SH-SY5Y (cell line): ENCODE results near the gene SMIM14.

Source experiments
- GATA2 ChIP-seq: IDR thresholded peaks from 2 replicates; pipeline ENCODE4 v1.6.1; 2011; ENCODE audit warnings: mild to moderate bottlenecking, low read depth, low read length
- GATA3 ChIP-seq: IDR thresholded peaks from 2 replicates; pipeline ENCODE4 v1.6.1; 2011; ENCODE audit warnings: low read depth, mild to moderate bottlenecking, low read length, moderate library complexity

Gene SMIM14

DNA sequence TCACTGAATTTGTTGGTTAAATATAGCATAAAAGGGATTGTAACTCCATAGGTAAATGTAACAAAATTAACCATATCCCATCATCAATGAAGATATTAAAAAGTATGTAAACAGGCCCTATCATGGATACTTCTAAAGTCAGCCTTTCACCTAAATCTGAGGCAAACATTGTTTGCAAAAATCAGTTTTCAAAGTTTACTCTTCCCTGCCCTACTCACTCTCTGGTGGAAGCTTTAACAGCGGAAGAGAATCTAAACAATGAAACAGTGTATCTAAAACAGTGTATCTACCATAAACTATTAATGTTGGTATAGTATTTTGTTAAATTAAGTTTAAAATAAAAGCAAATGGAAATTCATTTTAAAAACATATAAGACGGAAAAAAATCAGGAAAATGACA lies 21.1 kb downstream of the SMIM14 start:
- TF ChIP-seq GATA2: no peak
- TF ChIP-seq GATA3: no peak

- TF ChIP-seq GATA3 (no peak), GATA2 (no peak)
Measured at GRCh38 chr4:39616651-39617050, 22.0 kb downstream of the SMIM14 start.

DNA sequence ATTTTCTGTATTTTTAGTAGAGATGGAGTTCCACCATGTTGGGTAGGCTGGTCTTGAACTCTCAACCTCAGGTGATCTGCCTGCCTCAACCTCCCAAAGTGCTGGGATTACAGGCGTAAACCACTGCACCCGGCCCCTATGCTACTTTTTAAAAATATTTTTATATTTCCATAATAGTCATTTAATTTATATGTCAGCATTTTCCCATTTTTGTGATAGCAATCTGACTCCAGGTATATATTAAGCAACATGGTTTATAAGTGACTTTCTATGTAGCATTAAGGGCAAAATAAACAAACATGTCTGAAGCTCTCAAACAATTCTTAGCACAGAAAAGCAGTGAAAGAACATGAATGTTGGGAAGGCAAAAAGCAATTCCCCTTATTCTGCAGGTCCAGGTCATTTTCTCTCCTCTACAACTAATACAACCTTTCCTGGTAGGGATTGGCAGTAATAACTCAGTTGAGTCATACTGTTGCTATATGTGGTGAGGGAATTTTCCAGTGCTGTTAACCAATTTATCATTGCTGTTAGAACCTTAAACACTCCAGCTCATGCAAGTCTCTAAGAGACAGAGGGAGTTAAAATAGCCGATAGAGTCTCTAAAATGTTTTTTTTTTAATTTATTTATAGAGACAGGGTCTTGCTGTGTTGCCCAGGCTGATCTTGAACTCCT lies 24.0 kb downstream of the SMIM14 start:
- TF ChIP-seq GATA2: no peak
- TF ChIP-seq GATA3: no peak

DNA sequence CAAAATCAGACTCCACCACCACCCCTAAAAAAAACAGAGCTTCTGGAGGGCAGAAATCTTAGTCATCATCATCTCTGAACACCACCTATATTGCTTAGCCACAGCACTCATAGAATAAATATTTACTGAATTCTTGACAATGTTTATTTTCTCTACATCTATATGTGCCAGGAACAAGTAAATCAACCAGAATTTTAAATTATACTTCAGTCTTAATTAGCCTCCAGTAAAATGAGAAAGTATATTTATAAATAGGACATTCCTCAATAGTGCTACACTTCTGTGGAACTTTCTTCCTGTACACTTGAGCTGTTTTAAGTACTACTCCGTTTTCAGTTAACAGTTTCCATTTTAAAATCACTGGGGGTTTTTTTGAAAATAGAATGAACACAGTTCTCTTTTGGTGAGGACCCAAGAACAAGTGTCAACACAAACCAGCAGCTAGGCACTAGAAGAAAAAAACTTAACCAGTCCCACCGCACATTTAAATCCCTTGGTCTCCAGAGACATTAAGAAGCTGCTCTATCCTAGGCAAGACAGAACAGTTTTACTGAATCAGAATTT lies 25.5 kb downstream of the SMIM14 start:
- no peak for TF ChIP-seq GATA3

DNA sequence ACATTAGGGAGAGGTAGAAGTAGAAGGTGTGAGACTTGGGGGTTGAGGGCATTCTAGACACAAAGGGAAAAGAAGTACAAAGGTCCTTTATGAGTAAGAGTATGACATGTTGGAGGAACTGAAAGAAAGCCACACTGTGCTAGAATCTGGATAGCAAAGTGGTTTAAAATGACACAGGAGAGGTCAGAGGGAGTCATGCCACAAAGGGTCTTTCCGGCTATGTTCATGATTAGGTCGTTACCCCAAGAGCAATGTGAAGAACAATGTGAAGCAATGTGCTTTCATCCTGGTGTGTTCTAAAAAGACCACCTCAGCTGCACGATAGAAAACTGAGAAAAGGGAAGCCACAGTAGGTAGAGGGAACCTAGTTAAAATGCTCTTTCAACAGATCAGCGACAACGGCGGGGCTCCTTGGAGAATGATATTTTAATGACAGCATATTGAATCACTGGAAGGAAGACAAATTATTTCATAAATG lies 29.2 kb downstream of the SMIM14 start:
- TF ChIP-seq GATA2: no peak
- no peak for TF ChIP-seq GATA3

GRCh38 chr4:39608451-39608850 lies 30.2 kb downstream of the SMIM14 start:
- TF ChIP-seq GATA3 (no peak), GATA2 (no peak)

- TF ChIP-seq GATA2 (no peak), GATA3 (no peak)
Measured at GRCh38 chr4:39606747-39607146, 31.9 kb downstream of the SMIM14 start.

DNA sequence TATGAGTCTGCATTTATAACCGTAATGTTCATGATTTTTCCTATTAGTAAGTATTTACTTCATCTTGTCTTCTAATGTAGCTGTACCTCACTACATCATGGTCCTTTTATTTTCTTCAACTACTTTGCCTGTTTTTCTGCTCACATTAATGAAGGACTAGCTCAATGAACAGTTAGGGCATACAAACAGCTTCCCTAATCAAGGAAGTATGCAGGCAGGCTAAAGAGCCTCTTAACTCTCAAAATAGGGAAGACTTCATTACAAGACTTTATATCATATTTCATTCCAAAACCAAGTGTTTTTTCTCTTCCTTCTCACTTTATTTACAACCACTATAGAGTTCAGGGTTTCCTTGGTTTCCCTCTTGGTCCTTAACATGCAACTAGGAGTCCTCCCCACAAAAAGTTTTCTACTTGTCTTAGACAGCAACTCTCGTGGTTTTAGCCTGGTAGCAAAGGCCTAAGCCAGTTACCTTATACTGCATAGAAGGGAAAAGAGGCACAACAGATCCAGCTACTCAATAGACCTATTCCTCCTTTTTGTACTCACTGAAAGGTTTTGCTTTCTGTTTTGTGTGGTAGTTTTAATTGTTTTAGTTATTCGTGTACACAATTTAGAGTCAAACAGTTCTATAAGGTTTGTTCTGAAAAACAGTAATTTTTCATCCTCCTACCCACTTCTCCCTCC lies 40.8 kb downstream of the SMIM14 start:
- no peak for TF ChIP-seq GATA3

- TF ChIP-seq GATA3 (no peak), GATA2 (no peak)
Measured at GRCh38 chr4:39596971-39597370, 41.7 kb downstream of the SMIM14 start.

DNA sequence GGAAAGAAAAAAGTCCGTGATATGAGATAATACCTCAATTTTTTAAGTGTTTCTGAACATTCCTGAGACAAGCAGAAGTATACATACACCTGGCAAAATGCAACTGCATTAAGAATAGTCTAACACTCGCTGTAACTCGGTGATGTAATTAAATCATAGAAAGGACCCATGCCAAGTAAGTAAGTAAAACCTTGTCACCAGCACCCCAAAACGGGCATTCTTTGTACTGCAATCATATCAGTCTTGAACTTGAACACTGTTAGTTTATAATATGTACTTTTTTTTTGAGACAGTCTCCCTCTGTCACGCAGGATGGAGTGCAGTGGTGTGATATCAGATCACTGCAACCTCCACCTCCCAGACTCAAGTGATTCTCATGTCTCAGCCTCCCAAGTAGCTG lies 47.4 kb downstream of the SMIM14 start:
- TF ChIP-seq GATA2: no peak
- TF ChIP-seq GATA3: no peak

GRCh38 chr4:39587881-39588280 lies 50.8 kb downstream of the SMIM14 start:
- TF ChIP-seq GATA2 (no peak), GATA3 (no peak)

- no peak for TF ChIP-seq GATA2
- no peak for TF ChIP-seq GATA3
Measured at GRCh38 chr4:39574946-39575345, 63.7 kb downstream of the SMIM14 start.

DNA sequence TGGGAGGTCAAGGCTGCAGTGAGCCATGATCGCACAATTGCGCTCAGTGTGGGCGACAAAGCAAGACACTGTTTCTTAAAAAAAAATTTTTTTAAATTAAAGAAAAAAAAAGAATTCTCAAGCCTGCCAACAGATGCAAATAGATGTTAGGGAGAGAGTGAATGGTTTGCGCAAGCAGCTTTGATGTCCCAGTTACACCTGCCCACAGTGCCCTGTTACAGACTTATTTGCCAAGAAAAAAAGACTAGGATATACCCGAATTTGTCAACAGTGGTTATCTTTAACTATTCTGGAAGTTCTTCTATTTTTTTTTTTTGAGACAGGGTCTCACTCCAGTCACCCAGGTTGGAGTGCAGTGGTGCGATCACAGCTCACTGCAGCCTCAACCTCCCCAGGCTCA lies 67.2 kb downstream of the SMIM14 start:
- TF ChIP-seq GATA2 (no peak), GATA3 (no peak)

DNA sequence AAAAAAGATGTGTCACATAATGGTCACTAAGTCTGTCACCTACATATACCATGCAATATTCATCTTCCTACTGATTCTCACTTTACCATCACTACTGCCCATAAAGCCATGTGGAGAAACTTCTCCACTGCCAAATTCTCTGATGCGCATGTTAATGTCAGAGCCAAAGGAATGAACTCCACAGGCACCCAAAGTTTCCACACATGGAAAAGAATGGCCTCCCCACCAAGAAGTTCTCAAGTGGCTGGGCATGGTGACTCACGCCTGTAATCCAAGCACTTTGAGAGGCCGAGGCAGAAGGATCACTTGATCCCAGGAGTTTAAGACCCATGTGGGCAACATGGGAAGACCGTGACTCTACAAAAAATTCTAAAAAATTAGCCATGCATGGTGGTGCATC lies 67.6 kb downstream of the SMIM14 start:
- TF ChIP-seq GATA2: no peak
- TF ChIP-seq GATA3: no peak

GRCh38 chr4:39569209-39569608 lies 69.5 kb downstream of the SMIM14 start:
- TF ChIP-seq GATA3: no peak
- TF ChIP-seq GATA2: no peak
